Endothelial cell of umbilical vein (primary cell): Measurements from ENCODE around the gene MON1A. TPM values are rescaled to one million over a fixed set of nuclear protein-coding genes. Genes with fewer than 3 reads are reported as not detected.
"Not testable (repeated sequence)": the region's sequence is repeated elsewhere in the genome, so short reads cannot be mapped to it uniquely, and the experiment has no call there.

Source experiments
- BruUV-seq: library from RNA; stranded (reverse); fragments of 400-500 nt; replicated peaks from 2 replicates; lab custom pipeline; 2021; lab: Mats Ljungman, UMichigan
- CTCF ChIA-PET: fragments of 300-600, 350-600 bp; sonication (Branson Sonifier 250); formaldehyde crosslinking; loops from one replicate; lab custom pipeline; 2021; ENCODE audit warnings: antibody characterized with exemption, inconsistent platforms; lab: Charles Lee
- POLR2A ChIA-PET: fragments of 300-600, 350-600 bp; sonication (Branson Sonifier 250); formaldehyde crosslinking; loops from one replicate; lab custom pipeline; 2021; ENCODE audit warnings: antibody characterized with exemption, inconsistent platforms; lab: Charles Lee
- DNase-seq: peaks from one replicate; pipeline ENCODE4 v3.0.0-alpha.2; 2011; ENCODE audit warnings: low read depth, low spot score
- FAIRE-seq: peaks from 2 replicates; lab custom pipeline; 2011; peaks lifted over from hg19 to GRCh38; lab: Jason Lieb, UNC
- H2AFZ ChIP-seq: 2 replicates; pipeline ENCODE4 v1.6.0; 2012; ENCODE audit warnings: low read depth, low read length, control low read depth, inconsistent platforms
- H3K27ac ChIP-seq: 2 replicates; pipeline ENCODE4 v1.5.1; 2011; ENCODE audit warnings: low read depth, mild to moderate bottlenecking, control low read depth, low read length, moderate library complexity; ENCODE audit not compliant: insufficient read depth
- H3K27me3 ChIP-seq, 2 experiments: 2 replicates each; pipeline versions ENCODE4 v1.6.0 to v1.6.1; 2011; ENCODE audit warnings: low read length in 2 of 2, mixed read lengths in 1 of 2; ENCODE audit not compliant: control insufficient read depth in 2 of 2, insufficient read depth in 2 of 2
- H3K36me3 ChIP-seq, 2 experiments: 2 replicates in 1 of 2; 3 replicates in 1 of 2; pipeline ENCODE4 v1.5.1; 2011; ENCODE audit warnings: low read length in 2 of 2, mild to moderate bottlenecking in 1 of 2, moderate library complexity in 1 of 2; ENCODE audit not compliant: control insufficient read depth in 2 of 2, insufficient read depth in 2 of 2; ENCODE audit errors: extremely low read depth in 1 of 2
- H3K4me1 ChIP-seq: 3 replicates; pipeline ENCODE4 v1.5.1; 2011; ENCODE audit warnings: mild to moderate bottlenecking, low read length; ENCODE audit not compliant: control insufficient read depth, insufficient read depth; ENCODE audit errors: extremely low read depth
- H3K4me2 ChIP-seq: 2 replicates; pipeline ENCODE4 v1.6.1; 2011; ENCODE audit warnings: low read length, control low read depth, mixed read lengths; ENCODE audit not compliant: insufficient read depth
- H3K4me3 ChIP-seq, 3 experiments: fragments of 200-600 bp in 1 of 3; sonication (generic), shearing (Covaris generic) in 1 of 3; replicated peaks in 1 of 3; 2 replicates each; pipeline ENCODE4 v1.5.1; 2011 to 2016; ENCODE audit warnings: control low read depth in 3 of 3, low read length in 3 of 3, mild to moderate bottlenecking in 2 of 3, inconsistent platforms in 1 of 3, low read depth in 1 of 3, moderate library complexity in 1 of 3; ENCODE audit not compliant: insufficient read depth in 1 of 3
- H3K79me2 ChIP-seq: 2 replicates; pipeline ENCODE4 v1.6.0; 2012; ENCODE audit warnings: low read length, inconsistent platforms; ENCODE audit not compliant: control insufficient read depth, insufficient read depth
- H3K9ac ChIP-seq: replicated peaks from 2 replicates; pipeline ENCODE3; 2011; ENCODE audit warnings: low read length, control low read depth; ENCODE audit not compliant: insufficient read depth; ENCODE audit errors: extremely low read depth
- H3K9me1 ChIP-seq: replicated peaks from 3 replicates; pipeline ENCODE4 v1.6.0; 2011; ENCODE audit warnings: mild to moderate bottlenecking, low read length; ENCODE audit not compliant: control insufficient read depth, insufficient read depth; ENCODE audit errors: extremely low read depth
- H3K9me3 ChIP-seq: replicated peaks from 2 replicates; pipeline ENCODE4 v1.5.1; 2012; ENCODE audit warnings: low read length, inconsistent platforms; ENCODE audit not compliant: control insufficient read depth, insufficient read depth
- H4K20me1 ChIP-seq: replicated peaks from 2 replicates; pipeline ENCODE3; 2011; ENCODE audit warnings: mild to moderate bottlenecking, low read length; ENCODE audit not compliant: control insufficient read depth, insufficient read depth; ENCODE audit errors: extremely low read depth
- FOS ChIP-seq: IDR thresholded peaks from 2 replicates; pipeline ENCODE4 v1.6.1; 2011; ENCODE audit warnings: mild to moderate bottlenecking, low read length, moderate library complexity, borderline replicate concordance; ENCODE audit not compliant: insufficient read depth
- JUN ChIP-seq: IDR thresholded peaks from 2 replicates; pipeline ENCODE4 v1.6.1; 2011; ENCODE audit warnings: borderline replicate concordance, low read depth; ENCODE audit not compliant: insufficient read length, insufficient read depth
- MYC ChIP-seq: IDR thresholded peaks from one replicate; pipeline ENCODE4 v1.6.1; 2011; ENCODE audit warnings: mild to moderate bottlenecking, low read depth, low read length
- POLR2A ChIP-seq: IDR thresholded peaks from 2 replicates; pipeline ENCODE4 v1.6.1; 2012; ENCODE audit warnings: low read depth, mild to moderate bottlenecking, control low read depth, low read length
- dilution Hi-C: fragments of 300-500 bp; cut with MboI; formaldehyde crosslinking; loops from one replicate; pipeline ENCODE4 v1.15.0; 2019; ENCODE audit warnings: low sequenced_read_pairs; ENCODE audit not compliant: extremely low pct_ligation_motif_present
- intact Hi-C: fragments of 100-400 bp; cut with micrococcal nuclease; formaldehyde crosslinking; loops from one replicate; pipeline ENCODE4 v1.10.0; 2022
- polyA plus RNA-seq, 4 experiments: library from polyadenylated mRNA; depleted of rRNA in 3 of 4; stranded (reverse) in 3 of 4; unstranded in 1 of 4; fragments of >200 nt; gene quantifications; 2 replicates each; pipeline versions ENCODE4 v1.2.1 to v1.2.3, GENCODE V29; 2011 to 2012; ENCODE audit warnings: missing spikeins in 1 of 4
- total RNA-seq: library from RNA; stranded (reverse); gene quantifications from 2 replicates; pipeline ENCODE4 v1.2.3, GENCODE V29; 2021
- TF ChIP-seq, protein P1 (sequence below), 2 donors: IDR thresholded peaks; 1 replicate in 1 of 2; 2 replicates in 1 of 2; pipeline ENCODE4 v1.5.1; 2011; ENCODE audit warnings: low read length in 2 of 2, mild to moderate bottlenecking in 2 of 2, moderate library complexity in 2 of 2, control low read depth in 1 of 2, inconsistent platforms in 1 of 2, low read depth in 1 of 2; ENCODE audit not compliant: insufficient read depth in 1 of 2; ENCODE audit errors: extremely low read depth in 1 of 2

The MON1A gene
- total and polyA plus RNA-seq, 2 donors (not counting 3 experiments of a cell fraction or from before 2014, with no cell fraction given): 17.5 to 31.1 TPM

GRCh38 chr3:49925485-49925884, 4.1 kb downstream of the MON1A start:
- Histone ChIP-seq H3K4me3 (no peak overlapping the region), H3K79me2 (peaks cover 6% of the 10 kb centered on the region), H3K9me3 (no peaks in the 10 kb centered on the region), H3K4me1 (peaks cover 5% of the 10 kb centered on the region), H3K36me3 (no peaks in the 10 kb centered on the region), H3K9ac (no peak overlapping the region), H4K20me1 (no peaks in the 10 kb centered on the region), H3K27ac (no peak overlapping the region), H3K27me3 (no peaks in the 10 kb centered on the region), H2AFZ (no peak overlapping the region), H3K9me1 (no peaks in the 10 kb centered on the region), H3K4me2 (no peak overlapping the region)
- dilution Hi-C loops (no loop called here), intact Hi-C loops (no loop called here)
- DNase-seq (no peak), FAIRE-seq (no peak)
- no peak for TF ChIP-seq FOS
- BruUV-seq: no TSS peak
- POLR2A ChIA-PET: no interaction called here
- CTCF ChIA-PET: no interaction called here

- dilution Hi-C loops: no loop called here
- no peak overlapping the region for H3K9ac ChIP-seq
- TF ChIP-seq POLR2A: no peak
- peak; percentile 46 for TF ChIP-seq JUN
- TF ChIP-seq, protein P1, sequence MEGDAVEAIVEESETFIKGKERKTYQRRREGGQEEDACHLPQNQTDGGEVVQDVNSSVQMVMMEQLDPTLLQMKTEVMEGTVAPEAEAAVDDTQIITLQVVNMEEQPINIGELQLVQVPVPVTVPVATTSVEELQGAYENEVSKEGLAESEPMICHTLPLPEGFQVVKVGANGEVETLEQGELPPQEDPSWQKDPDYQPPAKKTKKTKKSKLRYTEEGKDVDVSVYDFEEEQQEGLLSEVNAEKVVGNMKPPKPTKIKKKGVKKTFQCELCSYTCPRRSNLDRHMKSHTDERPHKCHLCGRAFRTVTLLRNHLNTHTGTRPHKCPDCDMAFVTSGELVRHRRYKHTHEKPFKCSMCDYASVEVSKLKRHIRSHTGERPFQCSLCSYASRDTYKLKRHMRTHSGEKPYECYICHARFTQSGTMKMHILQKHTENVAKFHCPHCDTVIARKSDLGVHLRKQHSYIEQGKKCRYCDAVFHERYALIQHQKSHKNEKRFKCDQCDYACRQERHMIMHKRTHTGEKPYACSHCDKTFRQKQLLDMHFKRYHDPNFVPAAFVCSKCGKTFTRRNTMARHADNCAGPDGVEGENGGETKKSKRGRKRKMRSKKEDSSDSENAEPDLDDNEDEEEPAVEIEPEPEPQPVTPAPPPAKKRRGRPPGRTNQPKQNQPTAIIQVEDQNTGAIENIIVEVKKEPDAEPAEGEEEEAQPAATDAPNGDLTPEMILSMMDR (IDR thresholded peaks at IDR 0.05; ENCODE audit: extremely low read depth in 1 of 2, insufficient read depth in 1 of 2, low read depth in 1 of 2, low read length in 2 of 2): no peak
- no peak for TF ChIP-seq MYC
- peak; percentile 69 for TF ChIP-seq FOS
- no peaks in the 10 kb centered on the region for H4K20me1 ChIP-seq
- DNase-seq (peak; percentile 23), FAIRE-seq (peak; percentile 82)
- ChIA-PET CTCF (interaction anchor here (0.8 kb wide), 1 partner anchor 19 kb away, joined by 3 read pairs; no protein-coding TSS in a partner anchor), POLR2A (interaction anchor here (1.3 kb wide), 1 partner anchor 15 kb away, joined by 5 read pairs; the partner anchor contains the start of gene RBM6)
- no peak overlapping the region for H3K27ac ChIP-seq
- no peaks in the 10 kb centered on the region for H3K36me3 ChIP-seq
- H3K27me3 ChIP-seq: no peaks in the 10 kb centered on the region
- no peak overlapping the region for H3K4me3 ChIP-seq
- intact Hi-C loops: no loop called here
- H3K9me3 ChIP-seq: no peaks in the 10 kb centered on the region
- H3K79me2 ChIP-seq: peaks cover 6% of the 10 kb centered on the region
- H3K9me1 ChIP-seq: no peaks in the 10 kb centered on the region
- H3K4me2 ChIP-seq: no peak overlapping the region
- no TSS peak for BruUV-seq
- no peak overlapping the region for H2AFZ ChIP-seq
- peaks cover 3% of the 10 kb centered on the region for H3K4me1 ChIP-seq
Measured at GRCh38 chr3:49924683-49925082, 4.9 kb downstream of the MON1A start.

- H3K4me2 ChIP-seq, DNase-seq, H3K79me2 ChIP-seq, H4K20me1 ChIP-seq, POLR2A ChIA-PET, FAIRE-seq, H3K9me3 ChIP-seq, H2AFZ ChIP-seq, BruUV-seq, H3K36me3 ChIP-seq, H3K4me3 ChIP-seq, H3K9me1 ChIP-seq, dilution Hi-C loops, H3K27ac ChIP-seq, H3K9ac ChIP-seq, H3K27me3 ChIP-seq, H3K4me1 ChIP-seq, intact Hi-C loops: not testable (repeated sequence)
- CTCF ChIA-PET: interaction anchor here (1.1 to 1.2 kb wide), 2 partner anchors 10 to 22 kb away, joined by 3 read pairs; partner anchors contain the start of gene RBM6
Measured at GRCh38 chr3:49917806-49918590, 11.6 kb downstream of the MON1A start.
